SKM-1 treated with dmso at 0.1 percent for 144 hours (cell line): Measurements from ENCODE around the gene SNRNP27.
"Not testable (repeated sequence)": the region's sequence is repeated elsewhere in the genome, so short reads cannot be mapped to it uniquely, and the experiment has no call there.

ENCODE experiments used
- DNase-seq: peaks from one replicate; lab custom pipeline; 2025; ENCODE audit not compliant: unreplicated experiment; lab: John Stamatoyannopoulos, UW

SNRNP27 gene

GRCh38 chr2:69945441-69945840 is 51.7 kb downstream of the SNRNP27 start:
- DNase-seq = peak; percentile 61

DNA sequence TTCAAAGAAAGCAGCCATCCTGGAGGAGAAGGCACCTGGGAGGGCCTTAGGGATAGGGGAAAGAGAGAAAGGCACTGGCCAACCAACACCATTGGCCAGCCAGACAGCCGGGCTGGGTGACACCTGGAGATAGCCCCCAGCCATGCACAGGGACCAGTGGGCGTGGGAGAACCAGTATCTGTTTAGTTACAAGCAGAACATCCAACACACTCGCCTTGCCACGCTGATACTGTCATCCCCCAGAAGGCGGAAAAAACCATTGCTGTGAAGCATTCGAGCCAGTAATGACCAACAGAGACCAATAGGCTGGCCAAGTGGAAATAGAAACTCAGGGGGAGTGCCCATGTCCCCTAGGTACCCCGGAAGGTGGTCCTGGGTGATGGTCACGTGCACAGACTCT is 52.2 kb downstream of the SNRNP27 start:
- no peak for DNase-seq

- peak; percentile 55 for DNase-seq
Measured at GRCh38 chr2:69946351-69947324, 52.9 kb downstream of the SNRNP27 start.

GRCh38 chr2:69947325-69947931 is 53.7 kb downstream of the SNRNP27 start:
- DNase-seq = no peak

DNA sequence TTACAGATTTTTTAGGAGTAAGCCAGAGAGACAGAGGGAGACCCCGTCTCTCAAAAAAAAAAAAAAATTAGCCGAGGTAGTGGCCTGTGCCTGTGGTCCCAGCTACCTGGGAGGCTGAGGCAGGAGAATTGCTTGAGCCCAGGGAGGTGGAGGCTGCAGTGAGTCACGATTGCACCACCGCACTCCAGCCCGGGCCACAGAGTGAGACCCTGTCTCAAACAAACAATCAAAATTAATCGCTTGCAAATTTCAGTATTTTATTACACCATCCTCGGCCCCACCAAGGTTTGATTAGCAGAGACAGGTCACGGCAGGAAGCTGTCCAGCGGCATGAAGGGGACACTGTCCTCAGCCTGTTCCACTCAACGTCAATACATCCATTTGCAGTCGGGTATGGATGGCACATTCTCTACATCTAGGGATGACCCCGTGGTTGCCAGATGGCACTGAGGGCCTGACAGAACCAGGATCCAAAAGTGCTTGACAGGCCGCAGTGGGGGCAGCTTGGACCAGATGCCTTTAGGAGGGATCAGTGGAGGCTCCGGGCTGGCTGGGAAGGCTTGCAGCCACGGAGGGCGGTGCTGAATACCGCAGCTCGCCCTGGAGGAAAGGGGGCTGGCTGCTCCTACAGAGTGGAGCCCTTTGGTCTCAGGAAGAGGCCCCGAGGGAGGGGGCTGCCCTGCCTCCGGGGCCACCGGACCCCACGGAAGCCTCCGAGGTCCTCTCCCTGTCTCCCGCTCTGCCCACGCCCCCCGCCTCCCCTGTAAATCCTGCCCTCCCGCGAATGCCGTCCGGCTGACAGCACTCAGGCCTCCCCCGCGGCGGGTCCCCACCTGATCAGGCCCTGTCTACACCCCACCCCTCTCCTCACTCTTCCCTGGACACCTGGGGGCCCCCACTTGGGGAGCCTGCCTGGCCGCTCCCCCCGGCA is 54.5 kb downstream of the SNRNP27 start:
- DNase-seq = no peak

DNA sequence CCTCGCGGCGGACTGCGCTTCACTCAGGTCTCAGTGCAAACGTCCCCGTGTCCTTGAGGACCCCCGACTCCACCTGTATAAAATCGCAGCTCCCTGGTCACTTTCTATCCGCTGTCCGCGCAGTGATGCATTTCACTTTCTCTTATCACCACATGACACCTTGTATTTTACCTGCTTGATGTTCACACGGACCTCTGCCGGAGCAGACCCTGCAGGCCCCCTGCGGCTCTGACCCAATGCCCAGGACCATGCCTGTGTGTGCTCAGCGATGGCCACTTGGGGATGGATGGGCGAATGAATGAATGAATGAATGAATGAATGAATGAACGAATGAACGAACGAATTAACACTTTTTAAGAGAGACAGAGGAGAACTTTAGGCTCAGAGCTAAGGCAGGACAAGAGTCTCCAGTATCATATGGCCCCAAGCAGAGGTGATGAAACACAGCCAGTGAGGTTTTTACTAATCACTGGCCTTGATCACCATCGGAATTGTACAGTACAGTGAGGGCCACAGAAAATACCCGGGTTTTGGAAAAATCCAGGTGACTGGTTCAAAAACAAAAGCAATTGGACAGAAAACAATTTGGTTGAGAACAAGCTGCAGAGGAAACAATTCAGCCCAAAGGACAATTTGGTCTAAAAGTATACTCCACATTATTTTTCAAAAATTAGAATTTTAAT is 55.3 kb downstream of the SNRNP27 start:
- no peak for DNase-seq

- no peak for DNase-seq
Measured at GRCh38 chr2:69950241-69950640, 56.5 kb downstream of the SNRNP27 start.

DNA sequence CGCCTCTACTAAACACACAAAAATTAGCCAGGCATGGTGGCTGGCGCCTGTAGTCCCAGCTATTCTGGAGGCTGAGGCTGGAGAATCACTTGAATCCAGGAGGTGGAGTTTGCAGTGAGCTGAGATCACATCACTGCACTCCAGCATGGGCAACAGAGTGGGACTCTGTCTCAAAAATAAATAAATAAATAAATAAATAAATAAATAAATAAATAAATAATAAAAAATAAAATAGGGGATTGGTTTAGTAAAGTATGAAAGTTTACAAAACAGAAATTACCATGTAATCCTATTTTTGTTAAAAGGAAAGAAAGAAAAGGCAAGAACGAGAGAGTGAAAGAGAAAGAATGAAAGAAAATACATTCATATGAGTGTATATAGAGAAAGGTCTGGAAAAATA is 56.9 kb downstream of the SNRNP27 start:
- not testable (repeated sequence) for DNase-seq

GRCh38 chr2:69952336-69953115 is 58.8 kb downstream of the SNRNP27 start:
- DNase-seq = no peak

- no peak for DNase-seq
Measured at GRCh38 chr2:69954084-69954483, 60.3 kb downstream of the SNRNP27 start.
